Endothelial cell (in vitro differentiated cells): Measurements from ENCODE around the gene STAT5B. TPM values are rescaled to one million over a fixed set of nuclear protein-coding genes. Genes with fewer than 3 reads are reported as not detected.

Experiments
- DNase-seq: peaks from one replicate; pipeline ENCODE4 v3.0.0; 2021; ENCODE audit warnings: low spot score
- H3K27ac Mint-ChIP-seq: one replicate; pipeline ENCODE4 v1.8.0; 2021; ENCODE audit warnings: mixed read lengths, inconsistent platforms; ENCODE audit not compliant: unreplicated experiment
- H3K27me3 Mint-ChIP-seq: one replicate; pipeline ENCODE4 v1.8.0; 2021; ENCODE audit warnings: mild to moderate bottlenecking, moderate library complexity, mixed read lengths, inconsistent platforms; ENCODE audit not compliant: unreplicated experiment
- H3K36me3 Mint-ChIP-seq: one replicate; pipeline ENCODE4 v1.8.0; 2021; ENCODE audit warnings: mild to moderate bottlenecking, low read depth, mixed read lengths, inconsistent platforms; ENCODE audit not compliant: unreplicated experiment
- H3K4me1 Mint-ChIP-seq: one replicate; pipeline ENCODE4 v1.8.0; 2021; ENCODE audit warnings: mild to moderate bottlenecking, mixed read lengths, inconsistent platforms; ENCODE audit not compliant: unreplicated experiment
- H3K4me3 Mint-ChIP-seq: one replicate; pipeline ENCODE4 v1.8.0; 2021; ENCODE audit warnings: mild to moderate bottlenecking, mixed read lengths, inconsistent platforms; ENCODE audit not compliant: unreplicated experiment
- H3K9me3 Mint-ChIP-seq: one replicate; pipeline ENCODE4 v1.8.0; 2021; ENCODE audit warnings: mixed read lengths, inconsistent platforms; ENCODE audit not compliant: unreplicated experiment
- CTCF ChIP-seq: fragments of 200-600 bp; sonication (generic); IDR thresholded peaks from one replicate; pipeline ENCODE4 v1.5.0; 2021; ENCODE audit warnings: antibody characterized with exemption; ENCODE audit not compliant: unreplicated experiment
- total RNA-seq: library from RNA; stranded (reverse); fragmentation: NEBNext Ultra II Directional; extraction: Animal tissue kit (Norgen Biotek cat#: 25700); gene quantifications from one replicate; pipeline ENCODE4 v1.2.1, GENCODE V29; 2021; ENCODE audit not compliant: unreplicated experiment

Gene STAT5B
- total RNA-seq, 1 donor from 2014 or later = 40.2 TPM

DNA sequence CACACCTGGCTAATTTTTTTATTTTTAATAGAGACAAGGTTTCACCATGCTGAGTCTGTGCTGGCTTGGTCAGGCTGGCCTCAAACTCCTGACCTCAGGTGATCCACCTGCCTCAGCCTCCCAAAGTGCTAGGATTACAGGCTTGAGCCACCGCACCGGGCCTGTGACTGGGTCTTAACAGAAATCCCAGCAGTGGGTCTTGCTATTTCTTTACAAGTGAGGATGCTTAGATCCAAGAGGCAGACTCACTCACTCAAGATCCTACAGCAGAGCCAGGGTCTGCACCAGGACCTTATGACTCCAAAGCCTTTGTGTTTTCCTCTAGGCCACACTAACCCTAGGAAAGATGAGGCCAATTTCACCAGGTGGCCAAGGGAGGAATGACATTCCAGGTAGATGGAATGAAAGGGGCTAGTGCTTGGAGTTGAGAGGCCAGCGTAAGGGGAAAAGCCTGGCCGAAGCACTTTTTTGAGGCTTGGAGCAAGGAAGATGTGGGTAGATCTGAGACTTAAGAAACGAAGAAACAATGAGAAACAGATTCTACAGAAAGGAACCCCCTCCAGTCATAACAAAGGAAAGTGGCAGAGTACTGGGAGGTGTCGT lies 6.4 kb upstream of the STAT5B start:
- no peak overlapping the region for H3K4me3 Mint-ChIP-seq
- peaks cover 6% of the 10 kb centered on the region for H3K27me3 Mint-ChIP-seq
- H3K36me3 Mint-ChIP-seq = peaks cover 2% of the 10 kb centered on the region
- no peak overlapping the region for H3K27ac Mint-ChIP-seq
- H3K4me1 Mint-ChIP-seq = peaks cover 30% of the 10 kb centered on the region
- no peaks in the 10 kb centered on the region for H3K9me3 Mint-ChIP-seq
- TF ChIP-seq CTCF = peak; percentile 32
- DNase-seq = no peak

DNA sequence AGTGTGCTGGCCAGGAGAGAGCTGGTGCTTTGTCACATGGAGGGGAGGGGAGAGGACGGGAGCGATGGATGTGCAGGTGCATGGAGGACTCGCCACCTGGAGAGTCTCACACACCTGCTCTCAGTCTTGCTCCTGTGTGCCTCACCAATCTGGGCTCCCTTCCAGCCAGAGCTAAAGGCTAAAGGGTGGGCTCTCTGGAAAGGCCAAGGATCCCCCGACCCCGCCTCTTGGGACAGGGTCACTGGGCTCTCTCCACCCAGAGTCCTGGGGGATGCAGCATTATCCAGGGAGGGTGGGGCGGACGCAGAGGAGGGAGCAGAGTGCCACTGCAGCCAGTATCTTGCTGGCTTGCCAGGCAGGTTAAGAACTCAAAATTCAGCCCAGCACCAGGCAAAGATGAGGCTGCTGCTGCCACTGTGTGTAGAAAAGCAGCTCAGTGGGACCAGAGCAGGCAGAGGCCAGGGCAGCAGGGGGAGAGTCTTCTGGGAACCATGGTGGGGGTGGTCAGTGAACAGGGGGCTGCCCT lies 5.4 kb upstream of the STAT5B start:
- H3K27ac Mint-ChIP-seq = no peak overlapping the region
- H3K4me3 Mint-ChIP-seq = no peak overlapping the region
- DNase-seq = no peak

DNA sequence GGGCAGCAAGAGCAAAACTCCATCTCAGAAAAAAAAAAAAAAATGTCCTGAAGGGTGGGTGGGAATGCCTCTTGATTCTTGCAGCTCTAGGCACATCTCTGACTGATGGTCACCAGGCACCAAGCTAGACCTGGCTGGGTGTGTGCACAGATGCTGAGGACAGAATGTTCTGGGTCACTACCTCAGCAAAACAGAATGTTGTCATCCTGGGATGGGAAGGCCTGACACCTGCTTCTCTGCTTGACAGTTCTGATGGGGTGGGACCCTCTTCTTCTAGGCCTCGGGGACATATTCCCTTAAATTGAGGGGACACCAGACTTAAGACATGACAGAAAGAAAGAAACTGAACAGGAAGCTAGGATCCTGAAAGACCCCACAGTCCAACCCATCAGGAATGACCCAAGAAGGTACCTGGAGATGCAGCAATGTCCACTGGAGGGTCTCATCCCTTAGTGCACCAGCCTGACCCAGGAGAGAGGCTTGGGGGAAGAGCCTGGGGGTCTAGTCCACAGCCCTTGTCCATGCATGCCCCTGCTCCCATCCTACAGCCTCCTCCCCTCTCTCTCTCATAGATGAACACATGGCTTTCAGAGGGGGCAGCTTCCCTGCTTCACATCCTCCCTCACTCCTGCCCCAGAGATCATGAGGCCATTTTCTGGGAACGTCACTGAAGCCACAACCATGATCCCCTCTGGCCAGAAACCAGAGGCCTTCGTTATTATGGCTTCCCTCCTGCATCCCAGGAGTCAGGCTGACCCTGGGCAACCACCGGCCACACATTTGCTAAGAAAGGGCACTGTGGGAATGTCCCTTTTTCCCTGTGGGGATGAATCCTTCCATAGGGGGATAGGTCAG lies 3.8 kb upstream of the STAT5B start:
- no peak for TF ChIP-seq CTCF
- Mint-ChIP-seq H3K27me3 (peaks cover 7% of the 10 kb centered on the region), H3K9me3 (no peaks in the 10 kb centered on the region), H3K27ac (no peak overlapping the region), H3K4me3 (no peak overlapping the region), H3K4me1 (peaks cover 29% of the 10 kb centered on the region), H3K36me3 (no peaks in the 10 kb centered on the region)
- no peak for DNase-seq

More for the DNA sequence above, 5.4 kb upstream of the STAT5B start:
- Mint-ChIP-seq H3K27me3 (peaks cover 3% of the 10 kb centered on the region), H3K36me3 (no peaks in the 10 kb centered on the region), H3K4me1 (peaks cover 29% of the 10 kb centered on the region), H3K9me3 (no peaks in the 10 kb centered on the region)
- no peak for TF ChIP-seq CTCF

- TF ChIP-seq CTCF = no peak
- Mint-ChIP-seq H3K36me3 (no peaks in the 10 kb centered on the region), H3K4me1 (peaks cover 39% of the 10 kb centered on the region), H3K4me3 (peak overlapping the region; percentile 73), H3K27me3 (peaks cover 7% of the 10 kb centered on the region), H3K9me3 (no peaks in the 10 kb centered on the region), H3K27ac (peak overlapping the region; percentile 89)
- DNase-seq = no peak
Measured at GRCh38 chr17:42277342-42277712, 1.1 kb upstream of the STAT5B start.
